Measurements from ENCODE around the gene KRT37. TPM values are rescaled to one million over a fixed set of nuclear protein-coding genes. Genes with fewer than 3 reads are reported as not detected.

KRT37 gene
- total RNA-seq, 6 donors from 2014 or later: not detected

- DNase-seq: no peak
- ATAC-seq (ENCODE audit: low FRiP score in 2 of 2): no peak
- Histone ChIP-seq H3K4me3 (no peak overlapping the region), H3K27ac (no peak overlapping the region), H3K27me3 (no peaks in the 10 kb centered on the region), H3K36me3 (no peaks in the 10 kb centered on the region), H3K4me1 (no peaks in the 10 kb centered on the region), H3K9me3 (no peaks in the 10 kb centered on the region)
- TF ChIP-seq EP300 (IDR thresholded peaks at IDR 0.05) (no peak), POLR2AphosphoS5 (IDR thresholded peaks at IDR 0.05) (no peak), POLR2A (IDR thresholded peaks at IDR 0.05) (no peak)
- TF ChIP-seq, protein P1, sequence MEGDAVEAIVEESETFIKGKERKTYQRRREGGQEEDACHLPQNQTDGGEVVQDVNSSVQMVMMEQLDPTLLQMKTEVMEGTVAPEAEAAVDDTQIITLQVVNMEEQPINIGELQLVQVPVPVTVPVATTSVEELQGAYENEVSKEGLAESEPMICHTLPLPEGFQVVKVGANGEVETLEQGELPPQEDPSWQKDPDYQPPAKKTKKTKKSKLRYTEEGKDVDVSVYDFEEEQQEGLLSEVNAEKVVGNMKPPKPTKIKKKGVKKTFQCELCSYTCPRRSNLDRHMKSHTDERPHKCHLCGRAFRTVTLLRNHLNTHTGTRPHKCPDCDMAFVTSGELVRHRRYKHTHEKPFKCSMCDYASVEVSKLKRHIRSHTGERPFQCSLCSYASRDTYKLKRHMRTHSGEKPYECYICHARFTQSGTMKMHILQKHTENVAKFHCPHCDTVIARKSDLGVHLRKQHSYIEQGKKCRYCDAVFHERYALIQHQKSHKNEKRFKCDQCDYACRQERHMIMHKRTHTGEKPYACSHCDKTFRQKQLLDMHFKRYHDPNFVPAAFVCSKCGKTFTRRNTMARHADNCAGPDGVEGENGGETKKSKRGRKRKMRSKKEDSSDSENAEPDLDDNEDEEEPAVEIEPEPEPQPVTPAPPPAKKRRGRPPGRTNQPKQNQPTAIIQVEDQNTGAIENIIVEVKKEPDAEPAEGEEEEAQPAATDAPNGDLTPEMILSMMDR (IDR thresholded peaks at IDR 0.05): no peak
- WGBS, 2 donors: 61% methylated on average over 2 of the region's 2 CpGs; no CpG with 5 or more reads in 1 of the 2 donors
These were observed 24.1 kb upstream of the KRT37 start for GRCh38 chr17:41448506-41448905.

DNA sequence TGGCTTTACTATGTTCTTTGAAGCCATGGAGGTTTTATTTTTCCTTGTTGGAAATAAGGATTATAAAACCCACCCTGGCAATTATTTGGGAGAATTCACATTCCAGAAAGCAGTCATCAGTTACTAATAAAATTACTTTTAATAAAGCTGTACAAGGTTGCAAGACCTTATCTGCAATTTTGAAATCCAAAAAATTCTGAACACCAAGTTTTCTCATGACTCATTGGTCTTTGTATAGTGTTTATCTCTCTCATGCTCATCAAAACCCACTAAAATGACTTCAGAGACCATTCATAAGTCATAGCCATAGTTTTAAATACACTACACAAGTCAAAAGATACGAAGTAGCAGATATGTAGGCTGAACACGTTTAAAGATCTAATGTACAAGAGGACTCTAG lies 22.4 kb upstream of the KRT37 start:
- TF ChIP-seq, protein P1 (IDR thresholded peaks at IDR 0.05): no peak
- TF ChIP-seq EP300 (IDR thresholded peaks at IDR 0.05): no peak
- H3K27ac ChIP-seq: no peak overlapping the region
- DNase-seq (no peak), ATAC-seq (ENCODE audit: low FRiP score in 2 of 2) (peak in 1 of 2 donors; percentile 46)
- H3K4me1 ChIP-seq: no peaks in the 10 kb centered on the region
- H3K9me3 ChIP-seq: no peaks in the 10 kb centered on the region
- no peaks in the 10 kb centered on the region for H3K36me3 ChIP-seq
- H3K27me3 ChIP-seq: no peaks in the 10 kb centered on the region
- no peak overlapping the region for H3K4me3 ChIP-seq
- WGBS, 2 donors: 40 to 45% methylated on average over 2 of the region's 2 CpGs

DNA sequence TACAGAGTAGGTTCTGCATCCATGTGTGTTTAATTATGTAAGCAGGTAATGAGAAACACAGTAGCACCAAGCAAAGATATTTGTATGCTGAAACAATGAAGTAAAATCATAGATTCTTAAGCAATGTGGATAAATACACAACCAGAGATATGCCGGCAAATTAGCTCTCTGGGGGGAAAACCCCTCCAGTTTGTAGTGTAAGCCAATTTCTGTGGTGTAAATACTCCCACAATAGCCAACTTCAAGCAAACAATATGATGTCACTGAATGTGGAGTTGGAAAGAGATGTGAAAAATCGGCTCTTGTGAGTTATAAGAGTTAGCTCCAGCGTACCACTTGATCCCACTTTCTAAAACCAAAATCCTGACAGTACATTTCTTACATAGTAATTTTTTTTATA lies 20.3 kb upstream of the KRT37 start:
- H3K27ac ChIP-seq: no peak overlapping the region
- WGBS, 2 donors: 57 to 60% methylated on average over 3 of the region's 3 CpGs
- H3K27me3 ChIP-seq: no peaks in the 10 kb centered on the region
- DNase-seq (no peak), ATAC-seq (ENCODE audit: low FRiP score in 2 of 2) (no peak)
- no peaks in the 10 kb centered on the region for H3K36me3 ChIP-seq
- no peaks in the 10 kb centered on the region for H3K9me3 ChIP-seq
- H3K4me1 ChIP-seq: no peaks in the 10 kb centered on the region
- no peak overlapping the region for H3K4me3 ChIP-seq
- TF ChIP-seq EP300 (IDR thresholded peaks at IDR 0.05) (no peak), POLR2A (IDR thresholded peaks at IDR 0.05) (no peak), POLR2AphosphoS5 (IDR thresholded peaks at IDR 0.05) (no peak)
- TF ChIP-seq, protein P1 (IDR thresholded peaks at IDR 0.05): no peak

GRCh38 chr17:41444186-41444585 lies 19.8 kb upstream of the KRT37 start:
- TF ChIP-seq POLR2A (IDR thresholded peaks at IDR 0.05): no peak
- Histone ChIP-seq H3K27me3 (no peaks in the 10 kb centered on the region), H3K27ac (no peak overlapping the region), H3K36me3 (no peaks in the 10 kb centered on the region), H3K4me3 (no peak overlapping the region), H3K9me3 (no peaks in the 10 kb centered on the region), H3K4me1 (no peaks in the 10 kb centered on the region)
- WGBS, 2 donors: 59 to 60% methylated on average over 1 of the region's 1 CpG
- ATAC-seq (ENCODE audit: low FRiP score in 2 of 2) (no peak), DNase-seq (no peak)

DNA sequence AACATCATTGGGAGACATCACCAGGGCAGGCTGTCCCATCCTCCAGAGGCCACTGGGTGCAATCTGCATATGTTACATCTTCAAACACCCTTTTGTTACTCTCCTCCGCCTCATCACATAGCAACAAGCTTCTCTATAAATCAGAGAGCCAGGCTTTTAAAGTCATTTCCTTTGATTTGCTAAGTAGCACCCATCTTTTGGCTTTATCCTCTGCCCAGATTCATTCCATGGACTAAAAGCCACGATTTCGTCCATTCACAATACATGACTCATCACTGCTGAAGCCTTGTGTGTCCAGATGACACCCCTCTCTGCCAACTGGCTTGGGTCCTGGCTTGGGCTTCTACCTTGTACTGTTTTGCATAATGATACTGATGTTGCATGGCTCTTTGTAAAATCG lies 18.4 kb upstream of the KRT37 start:
- H3K4me3 ChIP-seq: no peak overlapping the region
- TF ChIP-seq, protein P1 (IDR thresholded peaks at IDR 0.05): no peak
- H3K4me1 ChIP-seq: no peaks in the 10 kb centered on the region
- ATAC-seq (ENCODE audit: low FRiP score in 2 of 2) (no peak), DNase-seq (no peak)
- H3K27ac ChIP-seq: no peak overlapping the region
- 86 to 87% methylated on average over 4 of the region's 4 CpGs for WGBS, 2 donors
- H3K9me3 ChIP-seq: no peaks in the 10 kb centered on the region
- H3K27me3 ChIP-seq: no peaks in the 10 kb centered on the region
- H3K36me3 ChIP-seq: no peaks in the 10 kb centered on the region

All from upper lobe of left lung (tissue), 6 donors.